Upper lobe of left lung (tissue), 6 donors: Measurements from ENCODE around the gene FAM163A. TPM values are rescaled to one million over a fixed set of nuclear protein-coding genes. Genes with fewer than 3 reads are reported as not detected.
A peak's percentile ranks its signal among the peaks of the same experiment; 100 is the strongest.

Experiments used
- ATAC-seq, 2 donors: fragments of 200-7000 bp; cut with Tn5 transposase; one replicate each; pipeline ENCODE4 v1.9.1; 2022; ENCODE audit warnings: mild to moderate bottlenecking in 2 of 2, moderate library complexity in 2 of 2; ENCODE audit not compliant: low FRiP score in 2 of 2
- DNase-seq, 2 donors: peaks; one replicate each; pipeline ENCODE4 v3.0.0-alpha.2; 2019 to 2020
- H3K27ac ChIP-seq, 4 donors: fragments of 200-600 bp; sonication (generic); one replicate each; pipeline ENCODE4 v1.5.1; 2016 to 2019
- H3K27me3 ChIP-seq, 4 donors: fragments of 200-600 bp; sonication (generic); one replicate each; pipeline ENCODE4 v1.5.1; 2017 to 2019
- H3K36me3 ChIP-seq, 4 donors: fragments of 200-600 bp; sonication (generic); one replicate each; pipeline ENCODE4 v1.5.1; 2016 to 2019
- H3K4me1 ChIP-seq, 4 donors: fragments of 200-600 bp; sonication (generic); one replicate each; pipeline ENCODE4 v1.5.1; 2018 to 2019
- H3K4me3 ChIP-seq, 4 donors: fragments of 200-600 bp; sonication (generic); one replicate each; pipeline ENCODE4 v1.5.1; 2017 to 2019; ENCODE audit warnings: mild to moderate bottlenecking in 2 of 4, moderate library complexity in 1 of 4
- H3K9me3 ChIP-seq, 4 donors: fragments of 200-600 bp; sonication (generic); one replicate each; pipeline ENCODE4 v1.5.1; 2018 to 2019
- CTCF ChIP-seq, 6 experiments: fragments of 450-650 bp in 4 of 6; fragments of 200-600 bp in 2 of 6; sonication (generic) in 2 of 6; IDR thresholded peaks; one replicate each; pipeline ENCODE4 v1.5.1; 2016 to 2019; ENCODE audit warnings: antibody characterized with exemption in 6 of 6
- EP300 ChIP-seq, 4 donors: sonication (generic); formaldehyde crosslinking; IDR thresholded peaks; one replicate each; pipeline ENCODE4 v1.5.1; 2017; ENCODE audit warnings: antibody characterized with exemption in 4 of 4, control low read depth in 2 of 4
- POLR2A ChIP-seq, 4 donors: fragments of 450-650 bp; IDR thresholded peaks; one replicate each; pipeline ENCODE4 v1.5.1; 2016 to 2017; ENCODE audit warnings: antibody characterized with exemption in 4 of 4, mild to moderate bottlenecking in 2 of 4
- POLR2AphosphoS5 ChIP-seq, 2 donors: sonication (generic); formaldehyde crosslinking; IDR thresholded peaks; one replicate each; pipeline ENCODE4 v1.5.1; 2017; ENCODE audit warnings: antibody characterized with exemption in 2 of 2
- WGBS, 2 donors: methylation state at CpG; one replicate each; pipeline ENCODE4 v1.1.5; 2017 to 2018; 5-methylcytosine and 5-hydroxymethylcytosine counted together
- total RNA-seq, 6 donors: library from RNA; depleted of rRNA in 4 of 6; stranded (reverse); fragments of >200 nt in 4 of 6; gene quantifications; one replicate each; pipeline versions ENCODE4 v1.1.0 to v1.2.1, GENCODE V29; 2016 to 2021
- donor health status: DM: no; HTN: no; CAD: no; lungs with moderate emphysema.
- donor health status: DM: no; HTN: yes; CAD: no; lungs with severe emphysema.

The FAM163A gene
- total RNA-seq, 6 donors from 2014 or later, result 0.10 TPM; not detected in 5

GRCh38 chr1:179708434-179709195 is 34.5 kb upstream of the FAM163A start:
- ATAC-seq (peak; percentile 11 to 46), DNase-seq (no peak)
- TF ChIP-seq POLR2AphosphoS5 (IDR thresholded peaks at IDR 0.05) (no peak), EP300 (IDR thresholded peaks at IDR 0.05) (no peak), CTCF (IDR thresholded peaks at IDR 0.05) (no peak), POLR2A (IDR thresholded peaks at IDR 0.05) (no peak)
- Histone ChIP-seq H3K27me3 (no peaks in the 10 kb centered on the region), H3K4me3 (no peak overlapping the region), H3K9me3 (no peaks in the 10 kb centered on the region), H3K36me3 (no peaks in the 10 kb centered on the region), H3K27ac (no peak overlapping the region), H3K4me1 (peaks cover 0 to 12% (median 7%) of the 10 kb centered on the region in 4 donors)
- 78 to 81% methylated on average over 6 of the region's 6 CpGs for WGBS, 2 donors

GRCh38 chr1:179709841-179710329 is 33.2 kb upstream of the FAM163A start:
- peak in 1 of 2 donors; percentile 85 for ATAC-seq
- no peaks in the 10 kb centered on the region for H3K36me3 ChIP-seq
- H3K27me3 ChIP-seq, result no peaks in the 10 kb centered on the region
- H3K9me3 ChIP-seq, result peaks cover under 1 to 10% (median 8%) of the 10 kb centered on the region in 4 donors
- peaks cover 0 to 12% (median 7%) of the 10 kb centered on the region in 4 donors for H3K4me1 ChIP-seq
- no peak overlapping the region for H3K4me3 ChIP-seq
- TF ChIP-seq POLR2A (IDR thresholded peaks at IDR 0.05) (no peak), EP300 (IDR thresholded peaks at IDR 0.05) (peak in 1 of 4 donors; percentile 13)
- peak overlapping the region in 2 of 4 donors; percentile 5 to 27 for H3K27ac ChIP-seq
- no peak for DNase-seq
- 35 to 40% methylated on average over 5 of the region's 5 CpGs for WGBS, 2 donors

- no peaks in the 10 kb centered on the region for H3K36me3 ChIP-seq
- ATAC-seq, result no peak
- H3K4me1 ChIP-seq, result peaks cover 0 to 12% (median 7%) of the 10 kb centered on the region in 4 donors
- 85 to 91% methylated on average over 1 of the region's 1 CpG for WGBS, 2 donors
- peaks cover 9 to 34% (median 16%) of the 10 kb centered on the region in 4 donors for H3K9me3 ChIP-seq
- H3K27ac ChIP-seq, result no peak overlapping the region
- DNase-seq, result no peak
- no peak for TF ChIP-seq POLR2AphosphoS5 (IDR thresholded peaks at IDR 0.05)
- TF ChIP-seq POLR2A (IDR thresholded peaks at IDR 0.05), result no peak
- TF ChIP-seq CTCF (IDR thresholded peaks at IDR 0.05), result no peak
- TF ChIP-seq EP300 (IDR thresholded peaks at IDR 0.05), result no peak
- H3K4me3 ChIP-seq, result no peak overlapping the region
- no peaks in the 10 kb centered on the region for H3K27me3 ChIP-seq
These were observed 28.9 kb upstream of the FAM163A start for GRCh38 chr1:179714159-179714558.

GRCh38 chr1:179714623-179715022 is 28.5 kb upstream of the FAM163A start:
- DNase-seq, result no peak

More at GRCh38 chr1:179714623-179715022, 28.5 kb upstream of the FAM163A start:
- ATAC-seq, result no peak
- peaks cover 12 to 34% (median 16%) of the 10 kb centered on the region in 4 donors for H3K9me3 ChIP-seq
- no peak overlapping the region for H3K4me3 ChIP-seq
- H3K4me1 ChIP-seq, result peaks cover 0 to 8% (median 5%) of the 10 kb centered on the region in 4 donors
- H3K27me3 ChIP-seq, result no peaks in the 10 kb centered on the region
- H3K27ac ChIP-seq, result no peak overlapping the region
- no peaks in the 10 kb centered on the region for H3K36me3 ChIP-seq
- TF ChIP-seq POLR2A (IDR thresholded peaks at IDR 0.05), result no peak
- no peak for TF ChIP-seq POLR2AphosphoS5 (IDR thresholded peaks at IDR 0.05)
- no peak for TF ChIP-seq EP300 (IDR thresholded peaks at IDR 0.05)
- no peak for TF ChIP-seq CTCF (IDR thresholded peaks at IDR 0.05)
